GM12874 (cell line): Measurements from ENCODE around the gene DIABLO.

ENCODE experiments used
- CTCF ChIP-seq: IDR thresholded peaks from 2 replicates; pipeline ENCODE4 v1.5.1; 2011; ENCODE audit warnings: low read depth, mild to moderate bottlenecking, control low read depth, low read length, moderate library complexity; ENCODE audit not compliant: insufficient read depth

The DIABLO gene

GRCh38 chr12:122201381-122201780, 24.5 kb downstream of the DIABLO start:
- TF ChIP-seq CTCF, result no peak

- no peak for TF ChIP-seq CTCF
These were observed 25.2 kb downstream of the DIABLO start for GRCh38 chr12:122200541-122201175.

GRCh38 chr12:122199484-122200355, 26.1 kb downstream of the DIABLO start:
- TF ChIP-seq CTCF, result no peak

- no peak for TF ChIP-seq CTCF
These were observed 28.3 kb downstream of the DIABLO start for GRCh38 chr12:122197612-122197966.

GRCh38 chr12:122195405-122195804, 30.4 kb downstream of the DIABLO start:
- TF ChIP-seq CTCF, result no peak

GRCh38 chr12:122194804-122195203, 31.0 kb downstream of the DIABLO start:
- TF ChIP-seq CTCF, result no peak

GRCh38 chr12:122192441-122192840, 33.4 kb downstream of the DIABLO start:
- no peak for TF ChIP-seq CTCF
